Astrocyte (in vitro differentiated cells and primary cell): ENCODE results near the gene GJB6. TPM values are rescaled to one million over a fixed set of nuclear protein-coding genes. Genes with fewer than 3 reads are reported as not detected.
A peak's percentile ranks its signal among the peaks of the same experiment; 100 is the strongest.

Experiments used
- DNase-seq: peaks from one replicate; pipeline ENCODE4 v3.0.0-alpha.2; 2010; ENCODE audit warnings: low read depth
- FAIRE-seq: peaks from 2 replicates; lab custom pipeline; 2011; peaks lifted over from hg19 to GRCh38; lab: Jason Lieb, UNC
- H2AFZ ChIP-seq: 2 replicates; pipeline ENCODE4 v1.6.0; 2012; ENCODE audit warnings: low read depth, low read length, inconsistent platforms
- H3K27ac ChIP-seq: 2 replicates; pipeline ENCODE4 v1.5.1; 2011; ENCODE audit warnings: low read depth, low read length, inconsistent platforms
- H3K27me3 ChIP-seq: 2 replicates; pipeline ENCODE4 v1.6.0; 2011; ENCODE audit warnings: low read length, inconsistent platforms; ENCODE audit not compliant: insufficient read depth
- H3K36me3 ChIP-seq: 2 replicates; pipeline ENCODE4 v1.5.1; 2011; ENCODE audit warnings: low read length, inconsistent platforms; ENCODE audit not compliant: insufficient read depth
- H3K4me1 ChIP-seq: 2 replicates; pipeline ENCODE4 v1.5.1; 2011; ENCODE audit warnings: low read length, inconsistent platforms; ENCODE audit not compliant: insufficient read depth
- H3K4me2 ChIP-seq: 2 replicates; pipeline ENCODE4 v1.6.0; 2012; ENCODE audit warnings: low read length, inconsistent platforms
- H3K4me3 ChIP-seq: 2 replicates; pipeline ENCODE4 v1.5.1; 2011; ENCODE audit warnings: low read depth, mild to moderate bottlenecking, low read length, inconsistent platforms; ENCODE audit not compliant: insufficient read depth
- H3K79me2 ChIP-seq: 2 replicates; pipeline ENCODE4 v1.6.0; 2012; ENCODE audit warnings: mild to moderate bottlenecking, low read length, inconsistent platforms; ENCODE audit not compliant: insufficient read depth
- H3K9ac ChIP-seq: 2 replicates; pipeline ENCODE4 v1.6.0; 2012; ENCODE audit warnings: mild to moderate bottlenecking, low read length, inconsistent platforms
- H3K9me3 ChIP-seq: 2 replicates; pipeline ENCODE4 v1.5.1; 2012; ENCODE audit warnings: low read depth, mild to moderate bottlenecking, low read length, inconsistent platforms; ENCODE audit not compliant: insufficient read depth
- H4K20me1 ChIP-seq: 2 replicates; pipeline ENCODE4 v1.6.0; 2012; ENCODE audit warnings: low read length, inconsistent platforms; ENCODE audit not compliant: insufficient read depth
- H3K27ac Mint-ChIP-seq: one replicate; pipeline ENCODE4 v1.8.0; 2021; ENCODE audit warnings: mild to moderate bottlenecking, mixed read lengths; ENCODE audit not compliant: unreplicated experiment
- H3K27me3 Mint-ChIP-seq: one replicate; pipeline ENCODE4 v1.8.0; 2021; ENCODE audit warnings: low read depth, mixed read lengths; ENCODE audit not compliant: unreplicated experiment
- H3K36me3 Mint-ChIP-seq: one replicate; pipeline ENCODE4 v1.8.0; 2021; ENCODE audit warnings: low read depth, mixed read lengths; ENCODE audit not compliant: unreplicated experiment
- H3K4me1 Mint-ChIP-seq: one replicate; pipeline ENCODE4 v1.8.0; 2021; ENCODE audit warnings: low read depth, mixed read lengths; ENCODE audit not compliant: unreplicated experiment
- H3K4me3 Mint-ChIP-seq: one replicate; pipeline ENCODE4 v1.8.0; 2021; ENCODE audit warnings: mild to moderate bottlenecking, moderate library complexity, mixed read lengths; ENCODE audit not compliant: unreplicated experiment
- H3K9me3 Mint-ChIP-seq: one replicate; pipeline ENCODE4 v1.8.0; 2021; ENCODE audit warnings: mild to moderate bottlenecking, mixed read lengths; ENCODE audit not compliant: unreplicated experiment
- EZH2 ChIP-seq: IDR thresholded peaks from 2 replicates; pipeline ENCODE4 v1.6.1; 2012; ENCODE audit warnings: mild to moderate bottlenecking, low read length, inconsistent platforms; ENCODE audit not compliant: insufficient read depth
- total RNA-seq: library from RNA; stranded (reverse); gene quantifications from 2 replicates; pipeline ENCODE4 v1.2.1, GENCODE V29; 2021
- TF ChIP-seq, protein P1 (sequence below): IDR thresholded peaks from 2 replicates; pipeline ENCODE4 v1.5.1; 2011; ENCODE audit warnings: low read depth, mild to moderate bottlenecking, inconsistent platforms, low read length, moderate library complexity; ENCODE audit not compliant: insufficient read depth

Gene GJB6
- total RNA-seq, 1 donor from 2014 or later, result not detected

GRCh38 chr13:20174656-20175405, 57.3 kb downstream of the GJB6 start:
- no peaks in the 10 kb centered on the region for H4K20me1 ChIP-seq
- peak overlapping the region; percentile 72 for H2AFZ ChIP-seq
- Mint-ChIP-seq H3K4me1 (peaks cover 16% of the 10 kb centered on the region), H3K27ac (no peak overlapping the region), H3K27me3 (peaks cover 18% of the 10 kb centered on the region), H3K36me3 (no peaks in the 10 kb centered on the region), H3K9me3 (no peaks in the 10 kb centered on the region), H3K4me3 (no peak overlapping the region)
- TF ChIP-seq EZH2, result no peak
- TF ChIP-seq, protein P1, sequence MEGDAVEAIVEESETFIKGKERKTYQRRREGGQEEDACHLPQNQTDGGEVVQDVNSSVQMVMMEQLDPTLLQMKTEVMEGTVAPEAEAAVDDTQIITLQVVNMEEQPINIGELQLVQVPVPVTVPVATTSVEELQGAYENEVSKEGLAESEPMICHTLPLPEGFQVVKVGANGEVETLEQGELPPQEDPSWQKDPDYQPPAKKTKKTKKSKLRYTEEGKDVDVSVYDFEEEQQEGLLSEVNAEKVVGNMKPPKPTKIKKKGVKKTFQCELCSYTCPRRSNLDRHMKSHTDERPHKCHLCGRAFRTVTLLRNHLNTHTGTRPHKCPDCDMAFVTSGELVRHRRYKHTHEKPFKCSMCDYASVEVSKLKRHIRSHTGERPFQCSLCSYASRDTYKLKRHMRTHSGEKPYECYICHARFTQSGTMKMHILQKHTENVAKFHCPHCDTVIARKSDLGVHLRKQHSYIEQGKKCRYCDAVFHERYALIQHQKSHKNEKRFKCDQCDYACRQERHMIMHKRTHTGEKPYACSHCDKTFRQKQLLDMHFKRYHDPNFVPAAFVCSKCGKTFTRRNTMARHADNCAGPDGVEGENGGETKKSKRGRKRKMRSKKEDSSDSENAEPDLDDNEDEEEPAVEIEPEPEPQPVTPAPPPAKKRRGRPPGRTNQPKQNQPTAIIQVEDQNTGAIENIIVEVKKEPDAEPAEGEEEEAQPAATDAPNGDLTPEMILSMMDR, result no peak
- H3K4me2 ChIP-seq, result peak overlapping the region; percentile 80
- H3K27me3 ChIP-seq, result peaks cover 15% of the 10 kb centered on the region
- peaks cover 13% of the 10 kb centered on the region for H3K4me1 ChIP-seq
- no peaks in the 10 kb centered on the region for H3K79me2 ChIP-seq
- DNase-seq, result peak; percentile 91
- peak overlapping the region; percentile 46 for H3K4me3 ChIP-seq
- peak overlapping the region; percentile 16 for H3K27ac ChIP-seq
- no peaks in the 10 kb centered on the region for H3K36me3 ChIP-seq
- peak; percentile 76 for FAIRE-seq
- H3K9ac ChIP-seq, result peak overlapping the region; percentile 45
- no peaks in the 10 kb centered on the region for H3K9me3 ChIP-seq

- H3K9me3 ChIP-seq, result no peaks in the 10 kb centered on the region
- no peak overlapping the region for H2AFZ ChIP-seq
- H3K4me1 ChIP-seq, result peaks cover 13% of the 10 kb centered on the region
- no peak overlapping the region for H3K9ac ChIP-seq
- H3K36me3 ChIP-seq, result no peaks in the 10 kb centered on the region
- no peak for DNase-seq
- Mint-ChIP-seq H3K9me3 (no peaks in the 10 kb centered on the region), H3K27ac (no peak overlapping the region), H3K4me3 (no peak overlapping the region), H3K4me1 (peaks cover 16% of the 10 kb centered on the region), H3K27me3 (peaks cover 25% of the 10 kb centered on the region), H3K36me3 (peaks cover 1% of the 10 kb centered on the region)
- no peaks in the 10 kb centered on the region for H3K79me2 ChIP-seq
- no peak overlapping the region for H3K27ac ChIP-seq
- peaks cover 4% of the 10 kb centered on the region for H3K27me3 ChIP-seq
- no peak overlapping the region for H3K4me3 ChIP-seq
- no peak for FAIRE-seq
- H4K20me1 ChIP-seq, result no peaks in the 10 kb centered on the region
- H3K4me2 ChIP-seq, result no peak overlapping the region
- no peak for TF ChIP-seq EZH2
- TF ChIP-seq, protein P1, result no peak
Observed at GRCh38 chr13:20173116-20173746, 58.9 kb downstream of the GJB6 start.

Other genes with a start within 250 kb of the GJB6 start
- gene GJA3, start 71.3 kb downstream of the GJB6 start, total RNA-seq, result 0.59 and 0.72 TPM in 2 replicates
- 4.6 and 23.2 TPM in 2 replicates for gene GJB2, start 39.4 kb downstream of the GJB6 start, total RNA-seq